Measurements from ENCODE around the gene RNASE1.
"Not testable (repeated sequence)": the region's sequence is repeated elsewhere in the genome, so short reads cannot be mapped to it uniquely, and the experiment has no call there.

The RNASE1 gene

DNA sequence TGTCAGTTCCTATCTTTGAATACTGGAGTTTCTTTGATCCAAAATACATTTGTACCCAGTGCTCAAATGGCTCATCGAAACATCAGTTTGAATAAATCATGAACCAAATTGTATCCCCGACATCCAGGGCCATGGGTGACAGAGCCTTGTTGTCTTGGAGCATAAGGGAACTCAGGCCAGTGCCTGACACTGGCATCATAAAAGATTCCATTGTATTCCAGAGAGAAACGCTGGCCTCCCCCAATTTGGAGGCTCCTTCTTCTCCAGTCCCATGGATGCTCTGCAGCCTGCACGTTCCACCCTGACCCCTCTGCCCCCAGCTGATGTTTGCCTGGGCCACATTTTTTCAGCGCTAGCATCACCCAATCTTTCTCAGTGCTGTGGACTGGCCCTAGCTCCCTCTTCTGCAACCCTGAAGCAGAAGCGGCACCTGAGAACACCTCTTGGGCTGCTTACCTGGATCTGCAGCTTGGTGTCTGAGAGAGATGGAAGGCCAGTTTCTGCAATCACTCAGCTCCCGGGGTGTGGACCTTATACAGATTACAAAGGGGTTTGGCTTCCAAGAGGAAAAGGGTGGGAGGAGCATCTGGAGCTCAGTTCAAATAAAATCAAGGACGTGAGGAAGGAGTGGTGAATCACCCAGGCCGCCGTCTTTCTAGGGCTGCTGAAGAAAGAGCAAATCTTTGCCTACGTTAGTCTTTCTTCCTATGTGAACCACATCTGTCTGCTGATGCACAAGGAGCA lies at the start of gene RNASE1:
TSS of gene RNASE1 (minus strand) at position 504 of the 744 bp plus-strand sequence. CDS start 776 bp downstream, outside the sequence.
- peak within 1 kb of the TSS in 1 of 2 donors; percentile 55 for H3K4me3 ChIP-seq (ENCODE audit: low read length in 2 of 2)
- peaks cover 0 to 4% of the 10 kb centered on the region in 2 donors for H3K27me3 ChIP-seq (ENCODE audit: control insufficient read depth in 1 of 2, insufficient read depth in 2 of 2, low read length in 2 of 2)
- no peaks in the 10 kb centered on the region for H3K9me3 ChIP-seq (ENCODE audit: control insufficient read depth in 2 of 2, low read length in 2 of 2)
- no peak within 1 kb of the TSS for H3K9ac ChIP-seq (ENCODE audit: low read length in 2 of 2)
- H3K4me1 ChIP-seq (ENCODE audit: control insufficient read depth, insufficient read depth, low read length): peaks cover 10% of the 10 kb centered on the region
- no peak within 1 kb of the TSS for H3K27ac ChIP-seq (ENCODE audit: low read length)
- H3K36me3 ChIP-seq (ENCODE audit: control insufficient read depth in 2 of 2, insufficient read depth in 2 of 2, low read length in 2 of 2): no peaks in the 10 kb centered on the region

DNA sequence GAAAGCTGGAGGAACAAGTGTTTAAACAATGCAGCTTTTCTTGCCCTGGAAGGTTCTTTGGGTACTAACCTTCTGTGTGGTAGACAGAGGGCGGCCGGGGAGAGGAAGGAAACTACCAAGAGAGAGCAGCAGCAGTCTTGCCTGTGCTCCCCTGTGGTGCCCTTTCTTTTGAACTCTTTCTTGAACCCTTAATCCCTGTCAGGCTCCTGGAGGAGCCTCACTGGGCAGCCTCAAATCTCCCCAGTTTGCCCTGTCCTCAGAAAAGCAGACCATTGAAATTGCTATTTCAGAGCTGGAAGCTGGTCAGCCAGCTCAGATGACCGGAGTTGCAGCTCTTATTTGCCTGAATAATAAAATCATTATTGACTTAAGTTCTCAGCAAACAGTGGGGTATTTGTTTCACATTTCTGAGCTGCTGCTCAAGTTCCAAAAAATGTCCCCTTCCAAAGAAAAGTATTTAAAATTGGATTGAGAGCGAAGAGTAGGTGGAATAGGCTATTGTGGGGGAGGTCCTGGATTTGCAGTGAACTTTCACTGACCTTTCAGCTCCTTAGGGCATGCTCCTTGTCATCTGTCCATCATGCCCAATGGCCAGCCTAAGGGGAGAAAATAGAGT lies 46.4 kb upstream of the RNASE1 start:
- no peaks in the 10 kb centered on the region for H3K36me3 ChIP-seq (ENCODE audit: control insufficient read depth in 2 of 2, insufficient read depth in 2 of 2, low read length in 2 of 2)
- H3K4me1 ChIP-seq (ENCODE audit: control insufficient read depth, insufficient read depth, low read length): no peaks in the 10 kb centered on the region
- no peak overlapping the region for H3K27ac ChIP-seq (ENCODE audit: low read length)
- H3K4me3 ChIP-seq (ENCODE audit: low read length in 2 of 2): no peak overlapping the region
- peaks cover 0 to 2% of the 10 kb centered on the region in 2 donors for H3K27me3 ChIP-seq (ENCODE audit: control insufficient read depth in 1 of 2, insufficient read depth in 2 of 2, low read length in 2 of 2)
- H3K9ac ChIP-seq (ENCODE audit: low read length in 2 of 2): no peak overlapping the region
- no peaks in the 10 kb centered on the region for H3K9me3 ChIP-seq (ENCODE audit: control insufficient read depth in 2 of 2, low read length in 2 of 2)

GRCh38 chr14:20848316-20848954 lies 45.8 kb upstream of the RNASE1 start:
- Histone ChIP-seq H3K27ac (ENCODE audit: low read length) (no peak overlapping the region), H3K9me3 (ENCODE audit: control insufficient read depth in 2 of 2, low read length in 2 of 2) (no peaks in the 10 kb centered on the region), H3K4me1 (ENCODE audit: control insufficient read depth, insufficient read depth, low read length) (no peaks in the 10 kb centered on the region), H3K27me3 (ENCODE audit: control insufficient read depth in 1 of 2, insufficient read depth in 2 of 2, low read length in 2 of 2) (peaks cover 0 to 2% of the 10 kb centered on the region in 2 donors), H3K9ac (ENCODE audit: low read length in 2 of 2) (no peak overlapping the region), H3K4me3 (ENCODE audit: low read length in 2 of 2) (no peak overlapping the region), H3K36me3 (ENCODE audit: control insufficient read depth in 2 of 2, insufficient read depth in 2 of 2, low read length in 2 of 2) (no peaks in the 10 kb centered on the region)

- Histone ChIP-seq H3K4me3 (ENCODE audit: low read length in 2 of 2) (no peak overlapping the region), H3K36me3 (ENCODE audit: control insufficient read depth in 2 of 2, insufficient read depth in 2 of 2, low read length in 2 of 2) (no peaks in the 10 kb centered on the region), H3K4me1 (ENCODE audit: control insufficient read depth, insufficient read depth, low read length) (no peaks in the 10 kb centered on the region), H3K9me3 (ENCODE audit: control insufficient read depth in 2 of 2, low read length in 2 of 2) (no peaks in the 10 kb centered on the region), H3K27ac (ENCODE audit: low read length) (no peak overlapping the region), H3K27me3 (ENCODE audit: control insufficient read depth in 1 of 2, insufficient read depth in 2 of 2, low read length in 2 of 2) (peaks cover 0 to 2% of the 10 kb centered on the region in 2 donors), H3K9ac (ENCODE audit: low read length in 2 of 2) (no peak overlapping the region)
Measured at GRCh38 chr14:20846560-20846959, 43.9 kb upstream of the RNASE1 start.

GRCh38 chr14:20841096-20841495 lies 38.5 kb upstream of the RNASE1 start:
- Histone ChIP-seq H3K4me1 (ENCODE audit: control insufficient read depth, insufficient read depth, low read length) (no peaks in the 10 kb centered on the region), H3K9me3 (ENCODE audit: control insufficient read depth in 2 of 2, low read length in 2 of 2) (no peaks in the 10 kb centered on the region), H3K4me3 (ENCODE audit: low read length in 2 of 2) (no peak overlapping the region), H3K27ac (ENCODE audit: low read length) (no peak overlapping the region), H3K36me3 (ENCODE audit: control insufficient read depth in 2 of 2, insufficient read depth in 2 of 2, low read length in 2 of 2) (no peaks in the 10 kb centered on the region), H3K27me3 (ENCODE audit: control insufficient read depth in 1 of 2, insufficient read depth in 2 of 2, low read length in 2 of 2) (no peaks in the 10 kb centered on the region), H3K9ac (ENCODE audit: low read length in 2 of 2) (no peak overlapping the region)

DNA sequence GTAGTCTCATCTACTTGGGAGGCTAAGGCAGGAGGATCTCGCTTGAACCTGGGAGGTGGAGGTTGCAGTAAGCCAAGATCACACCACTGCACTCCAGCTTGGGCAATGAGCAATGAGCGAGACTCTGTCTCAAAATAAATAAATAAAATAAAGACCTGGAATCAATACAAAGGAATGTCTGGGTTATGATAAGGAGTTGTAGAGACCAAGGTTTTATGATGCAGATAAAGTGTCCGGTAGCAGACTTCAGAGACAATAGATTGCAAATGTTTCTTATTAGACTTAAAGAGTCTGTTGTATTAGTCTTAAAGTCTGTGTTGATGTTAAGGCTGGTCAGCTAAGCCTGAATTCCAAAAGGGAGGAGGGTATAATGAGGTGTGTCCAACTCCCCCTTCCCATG lies 35.2 kb upstream of the RNASE1 start:
- no peak overlapping the region for H3K9ac ChIP-seq (ENCODE audit: low read length in 2 of 2)

DNA sequence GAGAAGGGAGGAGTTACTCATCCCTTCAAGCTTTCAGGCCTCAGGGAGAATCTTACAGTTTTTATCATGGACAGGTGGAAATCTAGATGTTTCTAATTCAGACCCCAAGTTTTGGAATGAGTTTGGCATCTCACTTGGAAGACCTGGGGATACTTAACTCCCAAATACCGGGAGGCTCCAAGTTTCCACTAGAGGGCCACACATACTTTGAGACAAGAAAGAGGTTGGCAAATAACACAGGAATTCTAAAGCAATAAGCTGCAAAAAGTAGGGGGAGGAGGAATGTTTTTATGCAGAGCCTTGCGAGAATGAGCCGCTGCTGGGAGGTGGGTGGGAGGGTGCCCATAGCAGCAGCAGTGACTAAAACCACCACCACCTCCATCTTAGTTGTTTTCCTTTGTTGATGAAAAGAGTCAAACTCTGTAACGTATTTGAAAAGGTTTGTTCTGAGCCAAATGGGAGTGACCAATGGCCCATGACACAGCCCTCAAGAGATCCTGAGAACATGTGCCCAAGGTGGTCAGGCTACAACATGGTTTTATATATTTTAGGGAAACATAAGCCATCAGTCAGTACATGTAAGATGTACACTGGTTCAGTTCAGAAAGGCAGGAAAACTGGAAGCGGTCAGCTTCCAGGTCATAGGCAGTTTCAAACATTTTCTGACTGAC lies 34.2 kb upstream of the RNASE1 start:
- Histone ChIP-seq H3K9ac (ENCODE audit: low read length in 2 of 2) (no peak overlapping the region), H3K36me3 (ENCODE audit: control insufficient read depth in 2 of 2, insufficient read depth in 2 of 2, low read length in 2 of 2) (no peaks in the 10 kb centered on the region), H3K27me3 (ENCODE audit: control insufficient read depth in 1 of 2, insufficient read depth in 2 of 2, low read length in 2 of 2) (no peaks in the 10 kb centered on the region), H3K4me3 (ENCODE audit: low read length in 2 of 2) (no peak overlapping the region), H3K4me1 (ENCODE audit: control insufficient read depth, insufficient read depth, low read length) (no peaks in the 10 kb centered on the region), H3K27ac (ENCODE audit: low read length) (no peak overlapping the region), H3K9me3 (ENCODE audit: control insufficient read depth in 2 of 2, low read length in 2 of 2) (no peaks in the 10 kb centered on the region)

More for the DNA sequence above, 35.2 kb upstream of the RNASE1 start:
- H3K4me3 ChIP-seq (ENCODE audit: low read length in 2 of 2): no peak overlapping the region
- no peaks in the 10 kb centered on the region for H3K9me3 ChIP-seq (ENCODE audit: control insufficient read depth in 2 of 2, low read length in 2 of 2)
- H3K4me1 ChIP-seq (ENCODE audit: control insufficient read depth, insufficient read depth, low read length): no peaks in the 10 kb centered on the region
- no peaks in the 10 kb centered on the region for H3K36me3 ChIP-seq (ENCODE audit: control insufficient read depth in 2 of 2, insufficient read depth in 2 of 2, low read length in 2 of 2)
- no peak overlapping the region for H3K27ac ChIP-seq (ENCODE audit: low read length)
- no peaks in the 10 kb centered on the region for H3K27me3 ChIP-seq (ENCODE audit: control insufficient read depth in 1 of 2, insufficient read depth in 2 of 2, low read length in 2 of 2)

DNA sequence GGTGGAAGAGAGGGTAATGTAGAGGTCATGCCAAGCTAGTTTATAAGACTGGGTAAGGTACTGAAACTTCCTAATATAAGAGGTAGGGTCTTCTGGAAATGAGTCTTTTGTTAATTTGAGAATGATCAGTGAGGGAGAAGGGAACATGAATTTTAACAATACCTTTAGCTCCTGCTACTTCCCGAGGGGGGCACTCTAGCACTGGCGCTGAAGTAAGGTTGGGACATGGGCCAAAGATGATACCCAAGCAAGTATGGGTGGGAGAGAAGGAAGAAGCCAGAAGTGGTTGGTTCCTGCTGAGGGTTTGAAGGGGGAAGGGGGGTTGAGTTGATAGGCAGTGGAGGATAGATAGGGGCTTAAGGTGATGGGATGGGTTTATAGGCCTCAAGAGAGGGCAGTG lies 32.3 kb upstream of the RNASE1 start:
- Histone ChIP-seq H3K27ac (ENCODE audit: low read length) (no peak overlapping the region), H3K4me1 (ENCODE audit: control insufficient read depth, insufficient read depth, low read length) (no peaks in the 10 kb centered on the region), H3K27me3 (ENCODE audit: control insufficient read depth in 1 of 2, insufficient read depth in 2 of 2, low read length in 2 of 2) (no peaks in the 10 kb centered on the region), H3K9ac (ENCODE audit: low read length in 2 of 2) (no peak overlapping the region), H3K36me3 (ENCODE audit: control insufficient read depth in 2 of 2, insufficient read depth in 2 of 2, low read length in 2 of 2) (no peaks in the 10 kb centered on the region), H3K9me3 (ENCODE audit: control insufficient read depth in 2 of 2, low read length in 2 of 2) (no peaks in the 10 kb centered on the region), H3K4me3 (ENCODE audit: low read length in 2 of 2) (no peak overlapping the region)

GRCh38 chr14:20830831-20831230 lies 28.2 kb upstream of the RNASE1 start:
- Histone ChIP-seq H3K36me3 (ENCODE audit: control insufficient read depth in 2 of 2, insufficient read depth in 2 of 2, low read length in 2 of 2) (no peaks in the 10 kb centered on the region), H3K9me3 (ENCODE audit: control insufficient read depth in 2 of 2, low read length in 2 of 2) (no peaks in the 10 kb centered on the region), H3K9ac (ENCODE audit: low read length in 2 of 2) (no peak overlapping the region), H3K4me1 (ENCODE audit: control insufficient read depth, insufficient read depth, low read length) (no peaks in the 10 kb centered on the region), H3K4me3 (ENCODE audit: low read length in 2 of 2) (no peak overlapping the region), H3K27me3 (ENCODE audit: control insufficient read depth in 1 of 2, insufficient read depth in 2 of 2, low read length in 2 of 2) (no peaks in the 10 kb centered on the region), H3K27ac (ENCODE audit: low read length) (no peak overlapping the region)

- not testable (repeated sequence) for H3K27me3 ChIP-seq (ENCODE audit: control insufficient read depth in 1 of 2, insufficient read depth in 2 of 2, low read length in 2 of 2); H3K36me3 ChIP-seq (ENCODE audit: control insufficient read depth in 2 of 2, insufficient read depth in 2 of 2, low read length in 2 of 2); H3K4me3 ChIP-seq (ENCODE audit: low read length in 2 of 2); H3K9me3 ChIP-seq (ENCODE audit: control insufficient read depth in 2 of 2, low read length in 2 of 2); H3K9ac ChIP-seq (ENCODE audit: low read length in 2 of 2); H3K4me1 ChIP-seq (ENCODE audit: control insufficient read depth, insufficient read depth, low read length); H3K27ac ChIP-seq (ENCODE audit: low read length)
Measured at GRCh38 chr14:20828024-20828694, 25.5 kb upstream of the RNASE1 start.
